GM20431 (cell line): ENCODE data around the gene SNUPN.
"Not testable (repeated sequence)": the region's sequence is repeated elsewhere in the genome, so short reads cannot be mapped to it uniquely, and the experiment has no call there.

Experiments
- in situ Hi-C: fragments of 300-500 bp; cut with MseI, MboI; formaldehyde crosslinking; loops from one replicate; pipeline ENCODE4 v1.15.0; 2020; ENCODE audit warnings: low sequenced_read_pairs; ENCODE audit not compliant: unreplicated experiment

SNUPN gene

DNA sequence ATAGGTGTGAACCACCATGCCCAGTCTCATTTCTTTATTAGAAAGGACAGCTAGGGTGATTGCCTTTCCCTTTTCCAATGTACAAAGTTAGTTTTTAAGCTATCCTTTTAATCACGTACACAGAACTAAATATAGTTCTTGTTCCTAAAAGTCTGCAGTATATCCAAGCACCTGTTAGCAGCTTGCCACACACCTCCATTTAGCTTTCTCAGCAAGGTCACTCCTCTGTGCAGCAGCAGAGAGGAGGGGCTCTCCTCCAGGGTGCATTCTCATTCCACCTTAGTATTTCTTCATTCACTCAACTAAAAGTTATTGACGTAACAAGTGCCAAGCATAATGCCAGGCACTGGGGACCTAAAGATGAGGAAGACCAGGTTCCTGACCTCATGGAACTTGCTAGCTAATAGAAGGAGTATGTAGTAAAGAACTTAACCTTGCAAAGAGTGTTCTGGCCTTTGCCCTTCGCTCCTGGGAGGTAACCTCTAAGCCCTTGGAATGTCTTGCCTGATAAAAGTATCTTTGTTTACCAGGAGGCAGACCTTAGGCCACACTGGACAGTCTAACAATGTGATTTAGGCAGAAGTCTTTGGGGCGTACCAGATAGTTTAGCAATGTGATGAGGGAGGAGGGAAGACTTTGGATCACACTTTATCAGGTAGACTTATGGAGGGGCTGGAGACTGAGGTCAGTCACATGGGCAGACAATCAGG lies 33.7 kb downstream of the SNUPN start:
- in situ Hi-C loops = no loop called here

DNA sequence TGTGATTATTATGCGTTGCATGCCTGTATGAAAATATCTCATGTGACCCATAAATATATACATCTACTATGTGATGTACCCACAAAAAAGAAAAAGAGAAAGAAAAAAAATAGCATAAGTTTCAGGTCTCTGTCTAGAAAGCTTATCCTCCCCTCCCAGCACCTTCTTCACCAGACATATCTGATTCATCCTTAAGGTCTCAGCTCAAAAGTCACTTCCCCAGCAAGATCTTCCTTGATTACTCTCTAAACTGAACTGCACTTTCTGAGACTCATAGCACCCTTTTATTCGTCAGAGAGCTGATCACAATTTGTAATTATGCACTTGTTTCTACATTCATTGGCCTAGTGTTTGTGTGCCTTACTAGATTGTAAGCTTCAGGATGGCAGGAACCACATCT lies 35.3 kb downstream of the SNUPN start:
- in situ Hi-C loops = no loop called here

DNA sequence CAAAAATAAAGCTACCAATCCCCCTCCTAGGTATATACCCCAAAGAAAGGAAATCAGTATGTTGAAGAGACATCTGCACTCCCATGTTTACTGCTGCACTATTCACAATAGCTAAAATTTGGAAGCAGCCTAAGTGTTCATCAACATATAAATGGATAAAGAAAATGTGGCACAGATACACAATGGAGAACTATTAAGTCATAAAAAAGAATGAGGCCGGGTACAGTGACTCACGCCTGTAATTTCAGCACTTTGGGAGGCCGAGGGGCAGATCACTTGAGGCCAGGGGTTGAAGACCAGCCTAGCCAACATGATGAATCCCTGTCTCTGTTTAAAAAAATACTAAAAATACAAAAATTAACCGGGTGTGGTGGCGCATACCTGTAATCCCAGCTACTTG lies 36.5 kb downstream of the SNUPN start:
- in situ Hi-C loops = no loop called here

DNA sequence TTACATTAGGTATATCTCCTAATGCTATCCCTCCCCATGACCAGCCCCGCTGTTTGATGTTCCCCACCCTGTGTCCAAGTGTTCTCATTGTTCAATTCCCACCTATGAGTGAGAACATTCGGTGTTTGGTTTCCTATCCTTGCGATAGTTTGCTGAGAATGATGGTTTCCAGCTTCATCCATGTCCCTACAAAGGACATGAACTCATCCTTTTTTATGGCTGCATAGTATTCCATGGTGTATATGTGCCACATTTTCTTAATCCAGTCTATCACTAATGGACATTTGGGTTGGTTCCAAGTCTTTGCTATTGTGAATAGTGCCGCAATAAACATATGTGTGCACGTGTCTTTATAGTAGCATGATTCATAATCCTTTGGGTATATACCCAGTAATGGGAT lies 39.1 kb downstream of the SNUPN start:
- in situ Hi-C loops = not testable (repeated sequence)

DNA sequence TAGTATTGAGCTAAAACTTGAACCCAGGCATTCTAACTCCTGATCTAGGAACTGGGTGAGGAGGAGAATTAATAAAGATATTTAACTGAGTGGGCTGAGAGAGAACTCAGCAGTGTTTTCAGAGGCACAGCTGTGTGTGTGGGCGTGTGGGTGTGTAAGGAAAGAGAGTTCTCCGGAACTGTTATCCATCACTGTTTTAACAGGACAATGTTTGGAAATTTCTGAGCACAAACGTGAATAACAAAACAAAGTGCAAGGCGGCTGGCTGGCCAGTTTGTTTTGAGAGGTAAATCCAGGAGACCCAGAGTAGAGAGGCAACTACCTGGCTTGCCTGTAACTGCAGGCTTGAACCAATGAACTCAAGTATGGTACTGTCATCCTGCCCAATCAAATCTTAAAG lies 41.4 kb downstream of the SNUPN start:
- in situ Hi-C loops = no loop called here

DNA sequence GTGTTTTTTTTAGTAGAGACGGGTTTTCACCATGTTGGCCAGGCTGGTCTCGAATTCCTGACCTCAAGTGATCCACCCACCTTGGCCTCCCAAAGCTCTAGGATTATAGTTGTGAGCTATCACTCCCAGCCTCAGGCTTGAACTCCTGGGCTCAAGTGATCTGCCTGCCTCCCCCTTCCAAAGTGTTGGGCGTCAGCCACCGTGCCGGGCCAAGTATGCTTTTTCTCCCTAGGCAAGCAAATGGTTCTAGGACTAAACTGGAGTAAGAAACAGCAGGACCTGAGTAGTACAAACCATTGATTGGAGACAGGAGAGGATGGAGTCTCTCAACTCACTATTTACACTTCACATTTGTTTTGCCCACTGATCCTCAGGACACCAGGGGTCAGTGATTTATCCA lies 41.8 kb downstream of the SNUPN start:
- in situ Hi-C loops = no loop called here

DNA sequence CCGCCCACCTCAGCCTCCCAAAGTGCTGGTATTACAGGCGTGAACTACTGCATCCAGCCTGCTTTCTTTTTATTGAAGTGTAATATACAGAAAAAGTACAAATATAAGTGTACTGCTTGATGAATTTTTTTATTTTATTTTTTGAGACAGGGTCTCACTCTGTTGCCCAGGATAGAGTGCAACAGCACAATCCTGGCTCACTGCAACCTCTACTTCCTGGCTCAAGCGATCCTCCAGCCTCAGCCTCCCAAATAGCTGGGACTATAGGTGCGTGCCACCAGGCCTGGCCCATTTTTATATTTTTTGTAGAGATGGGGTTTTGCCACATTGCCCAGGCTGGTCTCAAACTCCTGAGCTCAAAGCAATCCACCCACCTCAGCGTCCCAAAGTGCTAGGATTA lies 42.6 kb downstream of the SNUPN start:
- in situ Hi-C loops = not testable (repeated sequence)

DNA sequence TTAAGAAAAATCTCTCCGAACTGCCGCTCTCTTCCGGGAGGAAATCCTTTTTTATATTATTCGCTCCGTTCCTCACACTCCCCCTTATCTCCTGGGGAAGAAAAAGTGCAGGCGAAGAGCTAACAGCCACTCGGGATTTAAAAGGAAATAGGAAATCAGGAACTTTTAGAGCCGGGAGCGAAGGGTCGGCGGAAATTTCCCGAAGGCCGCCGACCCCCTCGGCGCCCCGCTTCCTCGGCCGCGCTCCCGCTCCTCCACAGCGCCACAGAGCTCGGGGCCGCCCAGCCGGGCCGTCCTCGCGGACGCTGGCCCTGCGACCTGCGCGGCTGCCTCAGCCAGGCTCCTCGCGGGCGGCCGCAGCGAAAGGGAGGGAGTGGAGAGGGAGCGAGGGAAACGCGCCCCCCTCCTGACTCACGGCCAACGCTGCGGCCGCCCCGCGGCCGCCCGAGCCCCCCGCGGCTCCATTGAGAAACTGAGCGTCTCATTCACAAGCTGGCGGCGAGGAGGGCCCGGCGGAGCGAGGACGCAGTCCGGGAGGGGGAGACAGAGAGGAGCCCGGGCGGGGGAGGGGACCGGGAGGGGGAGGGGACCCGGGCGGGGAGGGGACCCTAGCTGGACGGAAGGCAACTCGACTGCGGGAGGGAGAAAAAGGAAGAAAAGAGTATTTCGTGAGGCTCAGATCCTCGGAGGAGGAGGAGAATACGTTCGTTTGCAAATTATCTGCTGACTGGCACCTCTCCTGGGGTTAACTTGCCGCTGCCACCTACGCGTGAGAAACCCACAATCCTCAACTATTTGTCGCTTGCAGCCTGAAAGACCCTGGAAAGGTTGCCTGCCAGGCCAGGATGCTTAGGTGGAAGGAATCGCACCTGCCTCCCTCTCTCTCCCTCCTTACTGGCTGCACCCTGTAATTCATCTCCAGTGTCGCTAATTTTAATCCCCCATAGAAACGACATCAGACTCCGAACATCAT lies 46.3 kb downstream of the SNUPN start, which contains the start of gene PTPN9:
PTPN9 (minus strand) TSS at position 368 of the 973 bp plus-strand sequence. CDS start 539 bp downstream, outside the sequence.
- in situ Hi-C loops = no loop called here

DNA sequence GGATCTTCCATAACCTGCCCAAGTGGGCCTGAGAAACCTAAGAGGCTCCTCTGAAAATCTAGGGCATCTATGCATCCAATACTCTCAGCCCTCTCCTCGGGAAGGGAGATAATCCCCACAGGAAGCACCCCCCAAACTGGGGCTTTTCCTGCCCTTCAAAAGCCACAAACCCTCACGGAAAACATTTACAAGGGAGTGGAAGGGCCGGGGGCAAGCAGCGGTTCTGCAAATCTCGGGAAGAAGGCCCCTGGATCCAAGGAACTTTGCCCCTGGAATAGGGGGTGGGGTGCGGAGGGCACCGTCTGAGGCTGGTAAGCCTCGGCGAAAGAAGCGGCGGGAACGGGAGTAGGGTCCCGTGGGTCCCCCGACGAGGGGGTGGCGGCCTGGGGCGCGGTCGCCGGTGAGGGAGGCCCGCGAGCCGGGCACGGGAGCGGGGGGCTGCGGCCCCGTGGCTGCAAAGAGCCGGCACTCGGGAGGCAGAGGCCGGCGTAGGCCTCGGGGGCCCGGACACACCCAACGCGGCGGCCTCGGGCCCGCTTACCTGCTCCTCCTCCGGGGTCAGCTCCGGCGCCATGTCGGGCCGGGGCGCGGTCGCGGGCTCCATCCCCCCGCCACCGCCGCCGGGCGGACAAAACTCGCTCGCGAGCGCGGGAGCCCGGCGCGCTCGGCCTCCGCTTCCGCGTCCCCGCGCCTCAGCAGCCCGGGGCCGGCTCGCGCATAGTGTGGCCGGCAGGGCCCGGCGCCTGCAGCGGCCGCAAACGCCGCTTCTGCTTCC lies 47.2 kb downstream of the SNUPN start:
- in situ Hi-C loops = no loop called here

DNA sequence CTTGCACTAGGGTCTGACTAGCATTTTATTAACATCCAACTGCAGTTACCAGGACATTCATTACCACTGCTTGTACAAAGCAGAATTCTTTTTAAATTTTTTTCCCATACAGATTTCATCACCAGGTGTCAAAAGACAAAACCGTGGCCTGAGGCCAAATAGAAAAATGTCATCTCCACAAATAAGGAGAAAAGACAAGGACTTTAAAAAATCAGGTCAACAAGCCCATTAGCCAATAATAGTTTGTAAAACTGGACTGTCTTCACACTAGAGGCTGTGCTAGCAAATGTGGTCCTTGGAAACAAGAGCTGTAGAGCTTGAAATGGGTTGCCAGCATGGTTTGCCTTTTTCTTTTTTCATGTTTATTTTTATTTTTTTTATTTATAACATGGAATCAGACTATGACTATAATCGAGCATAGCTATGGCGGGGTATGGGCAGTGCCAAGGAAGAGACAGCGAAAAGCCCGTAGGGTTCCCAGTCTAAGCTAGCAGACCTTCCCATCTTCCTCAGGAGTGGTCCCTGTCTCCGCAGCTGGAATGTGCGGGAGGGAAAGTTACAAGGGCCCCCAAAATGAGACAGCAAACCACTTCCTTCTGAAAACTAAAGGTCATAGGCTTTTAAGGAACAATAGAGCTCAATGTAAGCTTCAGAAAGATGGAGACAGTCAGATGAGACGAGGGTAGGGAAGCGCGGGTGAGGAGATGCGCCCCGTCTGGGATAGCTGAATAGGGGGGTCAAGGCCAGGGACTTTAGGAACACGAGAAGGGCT lies 47.9 kb downstream of the SNUPN start:
- in situ Hi-C loops = no loop called here

DNA sequence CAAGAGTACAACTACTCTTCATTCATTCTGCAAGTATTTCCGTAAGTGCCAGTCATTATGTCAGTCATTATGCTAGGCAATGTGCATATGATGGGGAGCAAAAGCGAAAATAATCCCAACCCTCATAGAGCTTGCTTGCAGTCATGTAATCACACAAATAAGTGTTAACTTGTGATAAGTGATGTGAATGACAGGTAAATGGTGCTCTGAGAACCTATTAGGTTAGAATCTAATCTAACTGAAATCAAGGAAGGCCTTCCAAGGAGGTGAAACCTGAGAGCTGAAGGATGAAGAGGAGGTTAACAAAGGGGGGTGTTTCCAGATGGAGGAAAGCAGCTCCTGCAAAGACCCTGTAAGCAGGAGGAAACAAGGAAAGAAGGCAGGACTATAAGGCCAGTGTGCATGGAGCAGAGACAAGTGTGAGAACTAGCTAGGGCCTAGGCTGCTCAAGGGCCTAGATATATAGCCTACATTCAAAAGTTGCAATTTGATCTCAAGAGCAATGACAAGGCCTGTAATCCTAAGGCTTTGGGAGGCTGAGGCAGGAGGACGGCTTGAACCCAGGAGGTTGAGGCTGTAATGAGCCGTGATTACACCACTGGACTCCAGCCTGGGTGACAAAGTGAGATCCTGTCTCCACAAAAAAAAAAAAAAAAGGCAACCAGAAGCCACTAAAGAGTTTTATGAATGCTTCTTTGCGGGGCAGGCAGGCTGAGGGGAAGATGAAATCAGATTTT lies 51.7 kb downstream of the SNUPN start:
- in situ Hi-C loops = no loop called here

DNA sequence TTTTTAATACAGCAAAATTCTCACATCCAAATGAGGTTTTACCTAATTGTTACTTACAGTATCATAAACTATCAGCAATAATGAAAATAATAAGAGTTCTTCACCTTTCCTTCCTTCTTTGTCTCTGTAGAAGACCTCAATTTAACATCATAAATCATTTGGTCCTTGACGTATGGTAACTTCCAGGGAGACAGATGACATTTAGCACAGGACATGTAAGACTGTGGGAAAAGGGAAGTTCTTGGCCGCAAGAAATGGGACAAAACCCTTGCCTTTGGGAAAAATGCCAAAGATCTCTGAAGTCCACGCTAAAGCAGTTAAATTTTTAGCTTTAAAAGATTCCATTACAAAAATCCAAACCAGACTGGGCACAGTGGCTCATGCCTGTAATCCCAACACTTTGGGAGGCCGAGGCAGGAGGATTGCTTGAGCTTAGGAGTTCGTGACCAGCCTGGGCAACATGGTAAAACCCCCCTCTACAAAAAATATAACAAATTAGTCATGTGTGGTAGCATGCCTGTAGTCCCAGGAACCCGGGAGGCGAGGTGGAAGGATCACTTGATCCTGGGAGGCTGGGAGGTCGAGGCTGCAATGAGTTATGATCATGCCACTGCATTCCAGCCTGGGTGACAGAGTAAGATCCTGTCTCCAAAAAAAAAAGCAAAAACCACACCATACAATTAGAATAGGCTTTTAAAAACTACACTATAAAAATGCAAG lies 55.2 kb downstream of the SNUPN start:
- in situ Hi-C loops = no loop called here

DNA sequence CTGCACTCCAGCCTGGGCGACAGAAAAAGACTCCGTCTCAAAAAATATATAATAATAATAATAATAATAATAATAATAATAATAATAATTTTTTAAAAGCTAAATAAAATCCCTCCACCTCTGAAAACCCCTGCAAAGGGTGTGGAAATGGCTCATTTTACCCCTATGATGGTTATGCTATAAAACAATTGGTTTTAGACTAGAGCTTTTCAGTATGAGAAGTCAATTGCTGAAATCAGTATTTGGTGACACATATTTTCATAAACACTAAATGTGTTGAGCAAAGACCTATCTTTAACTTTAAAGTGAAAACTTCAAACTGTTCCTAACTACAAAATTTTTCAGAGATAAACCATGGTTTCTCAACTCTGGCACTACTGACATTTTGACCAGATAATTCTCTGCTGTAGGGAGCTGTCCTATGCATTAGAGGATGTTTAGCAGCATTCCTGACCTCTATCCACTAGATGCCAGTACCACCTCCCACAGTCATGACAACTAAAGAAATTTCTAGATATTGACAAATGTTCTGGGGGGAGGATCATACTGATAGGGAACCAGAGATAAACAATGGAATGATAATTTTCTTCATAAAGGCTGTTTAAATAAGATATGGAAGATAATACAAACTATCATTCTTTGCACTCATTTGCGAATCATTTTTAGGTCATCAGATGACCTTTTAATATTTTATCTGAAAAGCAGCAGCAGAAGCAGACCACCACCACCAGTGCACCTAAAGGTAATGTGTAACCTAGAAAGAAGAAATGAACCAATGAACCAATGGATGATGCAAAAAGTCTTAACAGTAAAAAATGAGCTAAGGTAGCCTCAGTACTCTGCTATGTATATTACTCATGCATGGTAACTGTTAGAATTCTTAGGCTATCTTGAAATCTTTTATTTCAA lies 60.2 kb downstream of the SNUPN start:
- in situ Hi-C loops = no loop called here

DNA sequence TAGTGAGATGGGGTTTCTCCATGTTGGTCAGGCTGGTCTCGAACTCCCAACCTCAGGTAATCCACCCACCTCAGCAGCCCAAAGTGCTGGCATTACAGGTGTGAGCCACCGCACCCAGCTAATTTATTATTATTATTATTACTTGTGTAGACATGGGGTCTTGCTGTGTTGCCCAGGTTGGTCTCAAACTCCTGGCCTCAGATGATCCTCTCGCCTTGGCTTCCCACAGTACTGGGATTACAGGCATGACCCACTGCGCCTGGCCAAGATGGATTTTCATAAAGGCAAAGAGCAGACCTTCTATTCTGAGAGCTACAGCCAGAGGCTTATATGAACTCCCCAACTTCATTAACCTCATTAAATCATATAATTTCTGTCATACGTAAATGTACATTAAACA lies 63.6 kb downstream of the SNUPN start:
- in situ Hi-C loops = no loop called here

DNA sequence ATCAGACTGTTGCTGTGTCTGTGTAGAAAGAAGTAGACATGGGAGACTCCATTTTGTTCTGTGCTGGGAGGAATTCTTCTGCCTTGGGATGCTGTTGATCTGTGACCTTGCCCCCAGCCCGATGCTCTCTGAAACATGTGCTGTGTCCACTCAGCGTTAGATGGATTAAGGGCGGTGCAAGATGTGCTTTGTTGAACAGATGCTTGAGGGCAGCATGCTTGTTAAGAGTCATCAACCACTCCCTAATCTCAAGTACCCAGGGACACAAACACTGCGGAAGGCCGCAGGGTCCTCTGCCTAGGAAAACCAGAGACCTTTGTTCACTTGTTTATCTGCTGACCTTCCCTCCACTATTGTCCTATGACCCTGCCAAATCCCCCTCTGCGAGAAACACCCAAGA lies 66.2 kb downstream of the SNUPN start:
- in situ Hi-C loops = not testable (repeated sequence)

DNA sequence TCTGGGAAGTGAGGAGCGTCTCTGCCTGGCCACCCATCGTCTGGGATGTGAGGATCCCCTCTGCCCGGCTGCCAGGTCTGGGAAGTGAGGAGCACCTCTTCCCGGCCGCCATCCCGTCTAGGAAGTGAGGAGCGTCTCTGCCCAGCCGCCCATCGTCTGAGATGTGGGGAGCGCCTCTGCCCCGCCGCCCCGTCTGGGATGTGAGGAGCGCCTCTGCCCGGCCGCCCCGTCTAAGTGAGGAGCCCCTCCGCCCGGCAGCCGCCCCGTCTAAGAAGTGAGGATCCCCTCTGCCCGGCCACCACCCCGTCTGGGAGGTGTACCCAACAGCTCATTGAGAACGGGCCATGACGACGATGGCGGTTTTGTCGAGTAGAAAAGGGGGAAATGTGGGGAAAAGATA lies 66.6 kb downstream of the SNUPN start:
- in situ Hi-C loops = not testable (repeated sequence)

DNA sequence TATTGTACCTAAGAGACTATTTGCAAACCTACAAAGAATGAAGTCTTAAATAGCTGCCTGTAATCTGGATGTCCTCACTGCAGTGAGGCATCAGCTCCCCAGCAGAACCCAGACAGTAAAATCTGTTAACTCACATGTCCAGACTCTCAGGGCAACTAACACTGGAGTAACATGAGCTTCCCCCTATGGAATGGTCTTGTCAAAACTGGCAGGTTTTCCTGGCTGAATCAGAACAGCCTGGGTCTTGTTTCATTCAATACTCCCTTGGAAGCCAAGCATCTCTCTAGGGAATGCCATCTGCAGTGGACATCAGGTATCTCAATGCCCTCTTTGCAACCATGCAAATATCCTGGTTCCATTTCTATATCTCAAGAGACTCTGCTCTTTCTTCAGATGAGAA lies 70.8 kb downstream of the SNUPN start:
- in situ Hi-C loops = no loop called here
